NCI-H1092 (cell line): ENCODE measurements around the gene NUDT8.
A peak's percentile ranks its signal among the peaks of the same experiment; 100 is the strongest.
"Not testable (repeated sequence)": the region's sequence is repeated elsewhere in the genome, so short reads cannot be mapped to it uniquely, and the experiment has no call there.

Experiments used
- DNase-seq: peaks from one replicate; lab custom pipeline; 2025; lab: John Stamatoyannopoulos, UW

NUDT8 gene

DNA sequence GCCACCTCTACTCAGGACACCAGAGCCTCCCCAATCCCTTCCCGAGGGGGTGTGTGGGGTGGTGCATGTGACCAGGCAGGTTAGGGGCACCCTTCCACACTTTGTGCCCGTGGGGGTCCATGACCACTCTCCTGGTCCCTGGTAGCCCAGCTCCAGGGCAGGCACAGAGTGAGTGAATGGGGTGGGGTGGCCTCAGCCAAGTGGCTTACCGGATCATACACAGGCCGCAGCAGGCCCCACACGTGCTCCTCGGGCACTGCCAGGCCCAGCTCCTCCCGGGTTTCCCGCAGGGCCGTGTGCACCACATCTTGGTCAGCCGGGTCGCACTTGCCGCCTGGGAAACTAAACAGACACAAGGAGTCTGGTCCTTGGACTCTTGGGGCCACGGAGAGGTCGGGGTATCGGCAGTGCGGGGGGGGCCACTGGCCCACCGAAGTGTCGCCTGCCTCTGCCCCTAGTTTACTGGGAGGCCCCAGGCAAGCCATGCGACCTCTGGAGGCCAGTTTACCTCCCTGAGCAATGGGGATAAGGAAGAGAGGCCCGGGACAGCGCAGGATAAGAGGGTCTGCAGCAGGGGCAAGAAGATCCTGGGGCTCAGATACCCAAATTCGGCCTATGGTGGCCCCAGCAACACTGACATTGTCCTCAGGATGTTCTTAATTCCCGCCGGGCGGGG lies 889 bp downstream of the NUDT8 start:
- DNase-seq, result no peak

DNA sequence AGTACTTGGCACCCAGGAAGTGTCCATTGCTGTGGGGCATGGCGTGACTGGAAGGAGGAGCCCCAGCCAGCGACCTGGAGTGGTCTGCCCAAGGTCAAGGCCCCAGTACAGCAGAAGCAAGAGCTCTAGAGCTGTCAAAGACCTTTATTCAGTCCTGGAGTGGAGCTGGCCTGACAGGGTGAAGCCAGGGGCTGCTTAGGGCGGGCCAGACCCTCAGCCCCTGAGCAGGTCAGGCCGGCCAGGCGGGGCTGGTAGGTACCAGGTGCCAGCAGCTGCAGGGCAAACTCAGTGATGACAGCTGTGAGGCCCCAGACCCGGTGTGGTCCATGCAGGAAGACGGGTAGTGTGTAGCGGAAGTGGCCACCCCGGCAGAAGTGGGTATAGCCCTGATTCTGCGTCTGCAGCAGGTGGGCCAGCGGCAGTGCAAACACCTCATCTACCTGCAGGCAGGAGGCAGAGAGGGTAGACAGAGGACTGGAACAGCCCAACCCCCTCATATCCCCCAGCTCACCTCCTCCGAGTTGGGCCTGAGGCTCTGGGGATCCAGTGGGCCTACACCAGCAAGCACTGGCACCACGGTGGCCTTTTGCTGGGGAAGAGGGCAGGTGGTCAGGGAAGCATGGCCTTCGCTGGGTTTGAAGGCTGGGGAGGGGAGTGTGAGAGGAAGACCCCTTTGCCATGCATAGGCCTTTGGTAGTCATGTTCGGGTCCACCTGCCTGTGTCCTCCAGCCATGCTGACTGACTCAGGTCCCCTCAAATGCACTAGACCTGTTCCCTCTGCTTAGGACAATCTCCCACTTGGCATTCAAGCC lies 1.7 kb downstream of the NUDT8 start:
- DNase-seq, result no peak

DNA sequence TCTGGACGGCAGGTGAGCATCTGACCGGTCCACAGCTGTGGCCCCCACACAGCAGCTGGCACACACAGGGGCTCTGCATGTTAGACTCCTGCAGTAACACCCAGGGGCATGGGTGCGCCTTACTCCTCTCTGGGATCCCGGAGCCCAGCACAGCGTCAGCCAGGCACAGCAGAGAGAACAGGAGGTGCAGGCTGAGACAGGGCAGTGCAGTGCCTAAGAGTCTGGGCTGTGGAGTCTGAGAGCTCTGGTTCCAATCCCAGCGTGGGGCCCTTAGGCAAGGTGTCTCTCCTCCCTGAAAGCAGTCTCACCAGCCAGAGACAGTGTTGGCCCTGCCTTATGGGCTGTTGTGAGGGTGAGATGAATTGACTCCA lies 2.3 kb downstream of the NUDT8 start:
- DNase-seq, result no peak

DNA sequence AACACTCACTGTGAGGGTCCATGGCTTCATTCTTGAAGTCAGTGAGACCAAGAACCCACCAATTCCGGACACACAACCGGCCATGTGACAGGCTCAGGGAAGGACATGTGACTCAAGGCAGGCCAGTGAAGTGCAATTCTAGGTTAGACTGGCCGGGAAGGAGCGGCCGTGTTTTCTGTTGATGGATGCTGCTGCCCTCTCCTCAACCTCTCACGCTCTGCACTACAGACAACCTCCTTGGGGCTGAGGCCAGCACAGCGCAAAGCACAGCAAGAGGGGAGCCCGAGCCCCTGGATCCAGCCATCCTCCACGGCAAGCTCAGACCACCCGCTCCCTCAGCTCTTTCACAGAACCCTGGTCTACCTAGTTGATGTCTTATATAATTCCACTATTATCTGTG lies 2.8 kb downstream of the NUDT8 start:
- no peak for DNase-seq

DNA sequence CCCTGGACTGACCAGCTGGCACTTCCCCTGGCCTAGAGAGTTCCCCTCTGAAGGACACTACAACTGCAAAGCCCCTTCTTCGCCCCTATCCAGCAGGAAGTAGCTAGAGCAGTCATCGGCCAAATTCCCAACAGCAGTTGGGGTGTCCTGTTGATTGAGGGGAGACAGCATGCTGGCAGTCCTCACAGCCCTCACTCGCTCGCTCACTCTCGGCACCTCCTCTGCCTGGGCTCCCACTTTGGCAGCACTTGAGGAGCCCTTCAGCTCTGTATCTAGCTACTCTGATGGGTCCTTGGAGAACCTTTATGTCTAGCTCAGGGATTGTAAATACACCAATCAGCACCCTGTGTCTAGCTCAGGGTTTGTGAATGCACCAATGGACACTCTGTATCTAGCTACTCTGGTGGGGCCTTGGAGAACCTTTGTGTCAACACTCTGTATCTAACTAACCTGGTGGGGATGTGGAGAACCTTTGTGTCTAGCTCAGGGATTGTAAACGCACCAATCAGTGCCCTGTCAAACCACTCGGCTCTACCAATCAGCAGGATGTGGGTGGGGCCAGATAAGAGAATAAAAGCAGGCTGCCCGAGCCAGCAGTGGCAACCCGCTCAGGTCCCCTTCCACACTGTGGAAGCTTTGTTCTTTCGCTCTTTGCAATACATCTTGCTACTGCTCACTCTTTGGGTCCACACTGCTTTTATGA lies 3.5 kb downstream of the NUDT8 start:
- not testable (repeated sequence) for DNase-seq

DNA sequence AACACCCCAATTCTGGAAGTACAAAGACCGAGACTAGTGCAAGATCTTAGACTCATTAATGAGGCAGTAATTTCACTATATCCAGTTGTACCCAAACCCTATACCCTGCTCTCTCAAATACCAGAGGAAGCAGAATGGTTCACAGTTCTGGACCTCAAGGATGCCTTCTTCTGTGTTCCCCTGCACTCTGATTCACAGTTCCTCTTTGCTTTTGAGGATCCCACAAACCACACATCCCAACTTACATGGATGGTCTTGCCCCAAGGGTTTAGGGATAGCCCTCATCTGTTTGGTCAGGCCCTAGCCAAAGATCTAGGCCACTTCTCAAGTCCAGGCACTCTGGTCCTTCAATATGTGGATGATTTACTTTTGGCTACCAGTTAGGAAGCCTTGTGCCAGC lies 5.9 kb downstream of the NUDT8 start:
- not testable (repeated sequence) for DNase-seq

DNA sequence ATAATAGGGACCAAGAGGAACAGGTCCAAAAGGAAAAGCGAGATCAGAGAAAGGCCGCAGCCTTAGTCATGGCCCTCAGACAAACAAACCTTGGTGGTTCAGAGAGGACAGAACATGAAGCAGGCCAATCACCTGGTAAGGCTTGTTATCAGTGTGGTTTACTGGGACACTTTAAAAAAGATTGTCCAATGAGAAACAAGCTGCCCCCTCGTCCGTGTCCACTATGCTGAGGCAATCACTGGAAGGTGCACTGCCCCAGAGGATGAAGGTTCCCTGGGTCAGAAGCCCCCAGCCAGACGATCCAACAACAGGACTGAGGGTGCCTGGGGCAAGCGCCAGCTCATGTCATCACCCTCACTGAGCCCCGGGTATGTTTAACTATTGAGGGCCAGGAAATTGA lies 6.8 kb downstream of the NUDT8 start:
- not testable (repeated sequence) for DNase-seq

DNA sequence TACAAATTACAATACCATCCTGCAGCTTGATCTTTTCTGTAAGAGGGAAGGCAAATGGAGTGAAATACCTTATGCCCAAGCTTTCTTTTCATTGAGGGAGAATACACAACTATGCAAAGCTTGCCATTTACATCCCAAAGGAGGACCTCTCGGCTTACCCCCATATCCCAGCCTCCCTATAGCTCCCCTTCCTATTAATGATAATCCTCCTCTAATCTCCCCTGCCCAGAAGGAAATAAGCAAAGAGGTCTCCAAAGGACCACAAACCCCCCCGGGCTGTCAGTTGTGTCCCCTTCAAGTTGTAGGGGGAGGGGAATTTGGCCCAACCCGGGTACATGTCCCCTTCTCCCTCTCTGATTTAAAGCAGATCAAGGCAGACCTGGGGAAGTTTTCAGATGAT lies 7.8 kb downstream of the NUDT8 start:
- not testable (repeated sequence) for DNase-seq

DNA sequence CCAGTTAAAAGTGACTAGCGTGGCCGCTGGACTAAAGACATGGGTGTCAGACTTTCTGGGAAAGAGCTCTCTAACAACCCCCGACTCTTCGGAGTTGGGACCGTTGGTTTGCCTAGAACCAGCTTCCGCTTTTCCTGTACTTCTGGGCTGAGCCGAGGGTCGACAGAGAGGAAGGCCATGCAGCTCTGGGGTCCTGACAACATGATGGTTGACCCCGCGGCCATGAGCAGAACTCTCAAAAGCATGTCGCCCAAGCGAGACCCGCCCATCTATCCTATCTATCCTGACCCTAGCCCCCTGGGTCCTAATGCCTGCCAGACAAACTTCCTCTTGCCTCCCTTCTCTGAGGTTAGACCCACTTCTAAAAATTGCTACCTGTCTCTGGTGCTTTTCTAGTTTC lies 9.1 kb downstream of the NUDT8 start:
- not testable (repeated sequence) for DNase-seq

DNA sequence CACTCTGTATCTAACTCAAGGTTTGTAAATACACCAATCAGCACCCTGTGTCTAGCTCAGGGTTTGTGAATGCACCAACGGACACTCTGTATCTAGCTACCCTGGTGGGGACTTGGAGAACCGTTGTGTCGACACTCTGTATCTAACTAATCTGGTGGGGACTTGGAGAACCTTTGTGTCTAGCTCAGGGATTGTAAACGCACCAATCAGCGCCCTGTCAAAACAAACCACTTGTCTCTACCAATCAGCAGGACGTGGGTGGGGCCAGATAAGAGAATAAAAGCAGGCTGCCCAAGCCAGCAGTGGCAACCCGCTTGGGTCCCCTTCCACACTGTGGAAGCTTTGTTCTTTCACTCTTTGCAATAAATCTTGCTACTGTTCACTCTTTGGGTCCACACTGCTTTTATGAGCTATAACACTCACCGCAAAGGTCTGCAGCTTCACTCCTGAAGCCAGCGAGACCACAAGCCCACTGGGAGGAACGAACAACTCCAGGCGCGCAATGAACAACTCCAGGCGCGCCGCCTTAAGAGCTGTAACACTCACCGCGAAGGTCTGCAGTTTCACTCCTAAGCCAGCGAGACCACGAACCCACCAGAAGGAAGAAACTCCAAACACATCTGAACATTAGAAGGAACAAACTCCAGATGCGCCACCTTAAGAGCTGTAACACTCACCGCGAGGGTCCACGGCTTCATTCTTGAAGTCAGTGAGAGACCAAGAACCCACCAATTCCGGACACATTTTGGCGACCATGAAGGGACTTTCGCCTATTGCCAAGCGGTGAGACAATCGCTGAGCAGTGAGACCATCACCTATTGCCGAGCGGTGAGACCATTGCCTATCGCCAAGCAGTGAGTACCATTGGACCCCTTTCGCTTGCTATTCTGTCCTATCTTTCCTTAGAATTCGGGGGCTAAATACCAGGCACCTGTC lies 9.8 kb downstream of the NUDT8 start:
- not testable (repeated sequence) for DNase-seq

DNA sequence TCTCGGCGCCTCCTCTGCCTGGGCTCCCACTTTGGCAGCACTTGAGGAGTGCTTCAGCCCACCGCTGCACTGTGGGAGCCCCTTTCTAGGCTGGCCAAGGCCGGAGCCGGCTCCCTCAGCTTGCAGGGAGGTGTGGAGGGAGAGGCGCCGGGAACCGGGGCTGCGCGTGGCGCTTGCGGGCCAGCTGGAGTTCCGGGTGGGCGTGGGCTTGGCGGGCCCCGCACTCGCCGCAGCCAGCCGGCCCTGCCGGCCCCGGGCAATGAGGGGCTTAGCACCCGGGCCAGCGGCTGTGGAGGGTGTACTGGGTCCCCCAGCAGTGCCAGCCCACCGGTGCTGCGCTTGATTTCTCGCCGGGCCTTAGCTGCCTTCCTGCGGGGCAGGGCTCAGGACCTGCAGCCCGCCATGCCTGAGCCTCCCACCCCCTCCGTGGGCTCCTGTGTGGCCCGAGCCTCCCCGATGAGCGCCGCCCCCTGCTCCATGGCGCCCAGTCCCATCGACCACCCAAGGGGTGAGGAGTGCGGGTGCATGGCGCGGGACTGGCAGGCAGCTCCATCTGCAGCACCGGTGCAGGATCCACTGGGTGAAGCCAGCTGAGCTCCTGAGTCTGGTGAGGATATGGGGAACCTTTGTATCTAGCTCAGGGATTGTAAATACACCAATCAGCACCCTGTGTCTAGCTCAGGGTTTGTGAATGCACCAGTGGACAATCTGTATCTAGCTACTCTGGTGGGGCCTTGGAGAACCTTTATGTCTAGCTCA lies 10.7 kb downstream of the NUDT8 start:
- DNase-seq, result not testable (repeated sequence)

DNA sequence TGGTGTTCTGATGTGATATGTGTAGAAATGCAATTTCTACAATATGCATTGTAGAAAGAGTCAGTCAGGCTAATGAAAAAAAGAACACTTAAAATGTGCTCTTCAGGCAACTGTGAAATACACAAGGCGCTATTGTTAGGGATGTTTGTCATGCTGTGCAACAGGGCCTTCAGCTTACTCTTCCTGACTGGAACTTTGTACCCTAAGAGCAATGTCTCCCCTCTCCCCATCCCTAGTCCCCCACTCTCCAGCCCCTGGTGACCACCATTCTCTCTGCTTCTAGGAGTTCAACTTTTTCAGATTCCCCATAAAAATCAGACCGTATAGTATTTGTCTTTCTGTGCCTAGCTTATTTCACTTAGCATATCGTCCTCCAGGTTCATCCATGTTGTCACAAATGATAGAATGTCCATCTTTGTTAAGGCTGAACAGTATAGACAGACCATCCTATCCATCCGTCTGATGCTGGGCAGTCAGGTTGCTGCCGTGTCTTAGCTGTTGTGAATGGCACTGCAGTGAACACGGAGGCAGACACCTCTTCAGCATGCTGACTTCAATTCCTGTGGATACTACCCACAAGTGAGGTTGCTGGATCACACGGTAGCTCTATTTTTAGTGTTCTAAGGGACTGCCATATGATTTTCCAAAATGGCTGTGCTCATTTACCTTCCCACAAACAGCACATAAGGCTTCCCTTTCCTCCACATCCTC lies 12.3 kb downstream of the NUDT8 start:
- no peak for DNase-seq

DNA sequence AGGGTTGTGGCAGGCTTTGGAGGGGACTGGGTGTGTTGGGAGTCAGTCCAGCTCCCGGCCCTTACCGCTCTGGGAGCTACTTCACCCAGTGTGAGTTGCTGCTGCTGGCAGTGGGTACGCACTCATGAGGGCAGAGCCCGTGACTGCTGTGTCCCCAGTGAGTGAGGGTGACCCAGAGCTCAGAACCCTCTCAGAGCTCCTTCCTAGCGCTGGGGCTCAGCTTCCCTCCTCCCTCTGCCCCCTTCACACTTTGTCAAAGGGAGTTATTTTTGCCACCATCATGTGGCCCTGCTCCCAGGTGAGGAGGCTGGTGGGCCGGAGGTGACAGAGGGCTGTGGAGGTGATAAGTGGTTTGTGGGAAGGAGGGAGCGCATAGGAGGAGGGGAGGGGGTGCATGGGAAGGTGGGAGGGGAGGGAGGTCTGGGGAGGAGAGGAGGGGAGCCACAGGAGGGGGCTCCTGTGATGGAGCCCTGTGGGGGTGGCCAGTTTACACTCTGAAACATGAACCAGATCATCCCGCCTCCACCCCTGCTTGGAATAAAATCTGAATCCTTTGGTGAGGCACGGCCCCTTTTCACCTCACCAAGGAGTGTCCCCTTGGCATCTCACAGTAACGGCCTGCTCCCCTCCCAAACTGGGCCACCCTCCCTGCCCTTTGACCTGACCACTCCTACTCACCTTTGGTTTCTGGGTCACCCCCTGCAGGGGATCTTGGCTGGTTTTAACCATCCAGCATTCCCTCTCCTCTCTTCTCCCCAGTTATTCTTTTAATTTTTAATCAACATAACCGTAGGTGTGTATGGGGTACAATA lies 13.1 kb downstream of the NUDT8 start:
- DNase-seq, result no peak

DNA sequence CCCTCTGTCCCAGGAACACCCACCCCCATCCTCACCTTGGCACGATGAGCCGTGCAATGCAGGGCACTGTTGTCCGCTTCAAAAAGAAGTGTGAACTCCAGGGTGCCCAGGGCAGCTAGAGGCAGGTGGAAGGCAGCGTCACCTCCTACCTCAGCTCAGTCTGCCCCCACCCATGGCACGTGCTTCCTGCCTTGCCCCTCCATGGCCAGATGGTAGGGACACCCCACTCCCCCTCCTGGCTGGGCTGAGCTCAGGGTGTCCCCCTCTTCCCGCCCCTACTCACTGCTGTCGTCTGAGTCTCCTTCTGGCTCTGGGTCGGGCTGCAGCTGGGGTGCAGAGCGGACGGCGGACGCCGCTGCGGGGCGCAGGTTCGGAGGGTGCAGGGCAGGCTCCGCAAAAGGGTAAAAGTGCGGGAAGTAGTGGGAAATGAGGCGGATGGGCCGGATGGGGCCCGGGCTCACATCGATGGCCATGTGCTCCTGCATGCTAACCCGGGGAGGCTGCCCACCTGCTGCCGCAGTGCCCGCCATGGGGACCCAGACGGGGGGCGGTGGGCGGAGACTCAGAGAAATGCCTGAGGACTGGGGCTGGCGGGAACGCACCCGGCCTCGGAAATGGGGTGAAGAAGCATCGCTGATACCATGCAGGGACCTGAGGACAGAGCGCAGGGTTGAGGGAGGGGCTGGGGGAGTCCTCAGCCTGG lies 13.9 kb downstream of the NUDT8 start:
- DNase-seq, result no peak

DNA sequence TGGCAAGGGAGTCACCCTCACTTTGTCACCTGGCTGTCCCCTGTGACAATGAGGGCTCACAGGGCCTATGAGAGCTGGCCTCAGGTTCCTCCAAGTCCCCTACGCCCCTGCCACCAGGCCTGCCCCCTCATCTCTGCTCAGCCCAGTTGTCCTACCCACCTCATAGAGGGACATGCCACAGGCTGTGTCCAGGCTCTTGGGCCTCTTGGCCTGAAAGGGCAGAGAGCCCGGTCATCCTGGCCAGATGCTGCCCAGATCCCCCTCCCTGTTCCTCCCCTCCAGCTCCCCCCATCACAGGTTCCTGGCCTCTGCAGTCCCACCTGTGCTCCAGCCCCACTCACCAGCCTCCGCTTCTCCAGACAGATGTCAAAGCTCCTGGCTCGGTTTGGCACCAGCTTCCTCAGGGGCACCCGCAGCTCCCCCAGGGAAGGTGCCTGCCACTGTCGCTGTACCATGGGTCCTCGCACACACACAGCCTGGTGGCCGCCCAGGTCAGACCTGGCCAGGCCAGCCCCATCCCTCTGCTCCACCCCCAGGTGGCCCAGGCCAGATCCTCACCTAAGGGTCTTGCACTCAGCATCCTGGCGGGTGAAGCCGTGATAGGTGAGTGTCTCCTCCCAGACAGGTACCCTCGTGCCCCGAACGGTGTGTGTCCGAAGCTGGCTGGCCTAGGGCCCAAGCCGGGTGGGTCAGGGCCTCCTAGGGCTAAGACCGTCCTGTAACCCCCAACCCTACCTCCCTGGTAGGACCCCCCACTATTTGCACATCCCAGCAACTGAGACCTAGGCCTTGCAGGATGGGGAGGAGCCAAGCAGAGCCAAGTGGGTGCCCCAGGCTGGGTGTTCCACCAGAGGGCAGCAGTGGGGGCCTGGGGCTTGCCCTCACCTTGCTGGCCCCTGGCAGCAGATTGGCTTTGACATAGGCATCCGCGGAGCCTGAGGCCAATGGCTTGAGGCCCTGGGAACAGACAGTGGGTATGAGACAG lies 14.7 kb downstream of the NUDT8 start:
- DNase-seq, result no peak

DNA sequence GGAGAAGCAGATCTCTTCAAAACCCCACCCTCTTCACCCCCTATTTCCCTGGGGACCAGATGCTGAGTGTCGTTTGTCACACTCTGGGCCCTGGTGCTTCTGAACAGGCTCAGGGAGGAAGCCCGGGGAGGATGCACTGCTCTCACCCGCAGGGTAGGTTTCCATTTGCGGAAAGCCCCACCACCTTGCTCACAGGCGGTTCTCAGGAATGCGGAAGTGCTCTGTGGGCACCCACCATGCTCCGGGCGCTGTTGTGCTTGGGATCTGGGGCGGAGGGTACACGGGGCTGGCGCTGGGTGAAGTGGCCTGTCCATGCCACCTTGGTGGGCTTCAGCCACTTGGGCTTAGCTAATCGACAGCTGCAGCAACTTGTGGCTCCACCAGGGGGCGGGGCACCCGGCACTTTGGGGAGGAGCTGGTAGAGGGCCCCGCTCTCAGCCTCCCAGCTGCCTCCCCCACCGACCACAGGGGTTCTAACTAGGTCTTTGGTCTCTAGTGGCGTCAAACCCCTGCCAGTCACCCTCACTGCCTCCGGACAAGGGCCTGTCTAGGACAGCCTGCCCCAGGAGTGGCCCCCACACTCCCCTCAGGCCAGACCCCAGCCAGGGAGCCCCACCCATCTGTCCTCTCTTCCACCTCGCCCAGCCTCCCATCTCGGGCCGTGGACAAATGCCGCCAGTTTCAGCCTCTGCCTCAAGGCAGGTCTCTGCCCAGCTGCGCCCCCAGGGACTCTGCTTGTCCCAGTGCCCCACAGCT lies 15.6 kb downstream of the NUDT8 start:
- DNase-seq, result peak; percentile 18
